ENCODE measurements around the gene TRAPPC12.
A peak's percentile ranks its signal among the peaks of the same experiment; 100 is the strongest.
"Not testable (repeated sequence)": the region's sequence is repeated elsewhere in the genome, so short reads cannot be mapped to it uniquely, and the experiment has no call there.

The TRAPPC12 gene

GRCh38 chr2:3369340-3370181 is 9.9 kb upstream of the TRAPPC12 start:
- DNase-seq, result not testable (repeated sequence)

DNA sequence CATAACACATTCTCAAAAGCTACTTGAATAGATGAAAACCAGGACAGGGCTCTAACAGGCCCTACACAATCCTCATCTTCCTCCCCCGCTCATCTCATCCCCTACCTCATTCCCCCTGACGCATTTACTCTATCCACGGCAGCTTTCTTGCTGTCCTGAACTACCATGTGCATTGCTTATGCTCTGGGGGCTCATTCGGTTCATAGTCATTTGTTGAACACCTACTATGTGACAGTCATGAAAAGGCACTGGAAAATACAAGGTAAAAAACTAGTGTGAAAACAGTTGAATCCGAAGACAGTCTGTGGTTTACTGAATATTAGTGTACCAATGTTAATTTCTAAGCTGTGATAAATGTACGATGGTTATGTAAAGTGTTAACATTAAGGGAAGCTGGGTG is 2.7 kb upstream of the TRAPPC12 start:
- DNase-seq, result no peak

GRCh38 chr2:3377279-3377611 is 2.2 kb upstream of the TRAPPC12 start:
- peak; percentile 87 for DNase-seq

GRCh38 chr2:3377612-3378432 is 1.7 kb upstream of the TRAPPC12 start, which contains the start of gene EIPR1:
EIPR1 (minus strand) TSS chr2:3377818; CDS start chr2:3377689, 129 bp downstream.
- DNase-seq, result peak; percentile 99

DNA sequence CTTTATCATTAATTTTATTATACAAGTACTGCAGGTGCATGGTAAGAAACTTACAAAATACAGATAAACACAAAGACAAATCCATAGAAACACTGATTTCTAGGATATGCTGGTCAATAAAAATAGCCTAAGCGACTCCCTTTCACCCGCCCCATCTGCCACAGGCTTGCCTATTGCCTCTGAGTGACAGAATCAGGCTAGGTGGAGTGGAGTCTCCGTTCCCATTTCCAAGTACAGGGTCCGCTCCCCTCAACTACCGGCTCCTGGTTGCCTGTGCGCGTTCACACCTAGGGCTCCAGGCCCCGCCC is 201 bp upstream of the TRAPPC12 start:
- no peak for DNase-seq

- DNase-seq, result peak; percentile 10
These were observed 7.0 kb downstream of the TRAPPC12 start for GRCh38 chr2:3386448-3386958.

GRCh38 chr2:3387011-3387410 is 7.5 kb downstream of the TRAPPC12 start:
- DNase-seq, result no peak

DNA sequence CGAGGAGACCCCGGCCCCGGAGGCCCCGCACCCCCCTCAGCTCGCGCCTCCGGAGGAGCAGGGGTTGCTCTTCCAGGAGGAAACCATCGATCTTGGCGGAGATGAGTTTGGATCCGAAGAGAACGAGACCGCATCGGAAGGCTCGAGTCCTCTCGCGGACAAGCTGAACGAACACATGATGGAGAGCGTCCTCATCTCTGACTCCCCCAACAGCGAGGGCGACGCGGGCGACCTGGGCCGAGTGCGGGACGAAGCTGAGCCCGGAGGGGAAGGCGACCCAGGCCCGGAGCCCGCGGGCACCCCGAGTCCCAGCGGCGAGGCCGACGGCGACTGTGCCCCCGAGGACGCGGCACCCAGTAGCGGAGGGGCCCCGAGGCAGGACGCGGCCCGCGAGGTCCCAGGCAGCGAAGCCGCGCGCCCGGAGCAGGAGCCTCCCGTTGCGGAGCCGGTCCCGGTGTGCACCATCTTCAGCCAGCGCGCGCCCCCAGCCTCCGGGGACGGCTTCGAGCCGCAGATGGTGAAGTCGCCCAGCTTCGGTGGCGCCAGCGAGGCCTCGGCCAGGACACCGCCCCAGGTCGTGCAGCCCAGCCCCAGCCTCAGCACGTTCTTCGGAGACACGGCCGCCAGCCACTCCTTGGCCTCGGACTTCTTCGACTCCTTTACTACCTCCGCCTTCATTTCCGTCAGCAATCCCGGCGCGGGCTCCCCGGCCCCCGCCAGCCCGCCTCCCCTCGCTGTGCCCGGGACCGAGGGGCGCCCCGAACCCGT is 8.3 kb downstream of the TRAPPC12 start:
- no peak for DNase-seq

GRCh38 chr2:3388412-3388738 is 8.9 kb downstream of the TRAPPC12 start:
- no peak for DNase-seq

DNA sequence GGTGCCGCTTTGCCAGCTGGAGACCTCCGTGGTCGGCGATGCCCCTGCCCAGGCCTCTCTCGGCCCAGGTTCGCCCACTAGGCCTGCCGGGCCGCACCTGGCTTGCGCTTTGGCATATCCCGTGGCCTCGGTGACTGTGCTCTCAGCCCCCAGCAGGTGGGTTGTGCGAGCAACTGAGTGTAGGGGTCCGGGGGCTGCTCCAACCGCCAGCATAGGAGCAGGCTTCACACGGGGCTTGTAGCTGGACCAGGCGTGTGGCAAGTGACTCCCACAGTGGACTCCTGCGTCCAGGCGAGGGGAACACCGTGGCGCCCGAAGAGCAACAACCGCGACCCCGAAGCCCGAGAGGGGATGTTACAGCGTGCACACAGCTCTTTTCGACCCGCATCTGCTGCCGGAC is 9.7 kb downstream of the TRAPPC12 start:
- DNase-seq, result no peak

DNA sequence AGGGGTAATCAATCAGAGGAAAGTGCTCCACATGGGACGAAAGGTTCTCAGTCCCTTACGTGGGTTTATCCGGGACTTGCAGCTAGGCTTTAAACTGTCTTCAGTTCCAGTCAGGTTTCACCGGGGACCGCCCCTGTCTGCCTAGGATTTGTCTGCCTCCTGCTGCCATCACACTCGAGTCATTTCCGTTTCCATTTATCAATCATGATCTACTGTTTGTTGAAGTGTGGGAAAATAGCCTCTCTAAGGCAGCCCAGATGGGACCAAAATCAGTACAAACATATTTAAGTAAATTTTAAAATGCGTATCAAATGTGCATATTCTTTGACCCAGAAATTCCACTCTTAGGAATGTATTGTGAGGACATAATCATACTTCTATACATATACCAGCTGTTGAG is 10.5 kb downstream of the TRAPPC12 start:
- DNase-seq, result no peak

- DNase-seq, result peak; percentile 30
These were observed 12.7 kb downstream of the TRAPPC12 start for GRCh38 chr2:3392216-3392615.

- no peak for DNase-seq
These were observed 17.5 kb downstream of the TRAPPC12 start for GRCh38 chr2:3396920-3397559.

DNA sequence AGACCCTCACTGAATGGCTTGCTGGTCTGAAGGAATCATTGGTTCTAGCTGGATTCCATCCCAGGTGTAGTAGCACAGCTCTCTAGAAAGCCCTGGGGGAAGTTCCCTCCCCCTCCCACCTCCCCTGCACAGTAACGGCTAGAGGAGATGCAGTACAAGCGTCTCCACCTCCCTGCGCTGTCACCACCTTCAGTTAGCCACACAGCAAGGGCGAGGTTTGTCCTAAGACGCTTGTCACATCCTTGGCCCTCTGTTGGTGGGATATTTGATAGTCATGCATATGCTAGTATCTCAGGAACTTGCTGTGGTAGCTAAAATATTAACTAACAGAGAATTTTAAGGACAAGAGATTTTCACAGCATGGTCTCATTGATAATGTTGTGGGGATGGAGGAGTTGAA is 19.4 kb downstream of the TRAPPC12 start:
- no peak for DNase-seq

DNA sequence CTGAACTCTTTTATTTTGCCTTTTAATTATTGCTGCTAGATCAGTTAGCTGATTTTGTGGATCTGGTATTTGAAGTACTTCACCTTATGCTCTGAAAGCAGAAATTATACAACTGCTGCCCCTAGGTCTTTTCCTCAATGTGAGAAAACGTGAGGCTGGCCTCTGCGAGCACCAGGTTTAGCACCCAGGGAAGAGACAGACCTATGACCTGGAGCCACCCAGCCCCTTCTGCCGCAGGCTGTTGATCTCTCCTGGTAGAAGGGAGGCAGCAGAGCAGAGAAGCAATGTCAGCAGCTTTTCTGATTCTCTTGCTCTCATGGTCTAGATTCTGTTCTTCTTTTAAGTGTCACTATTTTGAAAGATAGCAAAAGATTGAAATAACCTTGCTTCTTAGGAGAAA is 19.9 kb downstream of the TRAPPC12 start:
- no peak for DNase-seq

- DNase-seq, result no peak
These were observed 20.3 kb downstream of the TRAPPC12 start for GRCh38 chr2:3399829-3400228.

- no peak for DNase-seq
These were observed 24.3 kb downstream of the TRAPPC12 start for GRCh38 chr2:3403587-3404334.

GRCh38 chr2:3404349-3404894 is 24.9 kb downstream of the TRAPPC12 start:
- DNase-seq, result no peak

GRCh38 chr2:3405307-3405706 is 25.8 kb downstream of the TRAPPC12 start:
- DNase-seq, result no peak

DNA sequence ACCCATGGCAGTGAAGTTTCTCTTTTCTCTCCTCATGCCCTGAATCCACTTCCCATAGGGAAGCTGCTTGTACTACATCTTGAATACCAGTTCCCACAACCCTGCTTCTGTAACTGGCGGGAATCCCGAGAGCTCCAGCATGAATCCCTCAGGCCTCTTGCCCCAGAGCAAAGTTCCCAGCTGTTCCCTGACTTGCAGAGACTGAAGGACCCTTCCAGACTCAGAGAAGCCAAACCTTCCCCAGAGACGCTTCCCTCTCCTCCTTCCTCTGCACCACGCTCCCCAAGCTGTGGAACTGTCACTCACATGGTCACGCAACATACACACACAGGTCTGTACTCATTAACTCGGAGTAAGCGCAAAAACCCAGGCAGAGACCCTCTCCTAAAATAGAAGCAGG is 26.4 kb downstream of the TRAPPC12 start:
- no peak for DNase-seq

GRCh38 chr2:3406501-3406900 is 27.0 kb downstream of the TRAPPC12 start:
- DNase-seq, result no peak

GRCh38 chr2:3408781-3409180 is 29.3 kb downstream of the TRAPPC12 start:
- no peak for DNase-seq
